Esophagus muscularis mucosa (tissue), 3 donors: ENCODE results near the gene LRMDA.
"Not testable (repeated sequence)": the region's sequence is repeated elsewhere in the genome, so short reads cannot be mapped to it uniquely, and the experiment has no call there.

ENCODE experiments used
- CTCF ChIP-seq, 3 experiments: fragments of 200-600 bp in 2 of 3; fragments of 450-650 bp in 1 of 3; sonication (generic) in 2 of 3; IDR thresholded peaks; one replicate each; pipeline ENCODE4 v1.5.1; 2017 to 2019; ENCODE audit warnings: antibody characterized with exemption in 3 of 3, mild to moderate bottlenecking in 2 of 3, moderate library complexity in 1 of 3
- POLR2A ChIP-seq: fragments of 450-650 bp; IDR thresholded peaks from one replicate; pipeline ENCODE4 v1.6.1; 2017; ENCODE audit warnings: antibody characterized with exemption, moderate library complexity, mild to moderate bottlenecking, low read depth
- POLR2AphosphoS5 ChIP-seq, 2 donors: sonication (generic); formaldehyde crosslinking; IDR thresholded peaks; one replicate each; pipeline ENCODE4 v1.6.1; 2017; ENCODE audit warnings: antibody characterized with exemption in 2 of 2

GRCh38 chr10:75519213-75519612, 87.8 kb downstream of the LRMDA start:
- TF ChIP-seq CTCF (IDR thresholded peaks at IDR 0.05); POLR2AphosphoS5 (IDR thresholded peaks at IDR 0.05); POLR2A: not testable (repeated sequence)
